Embryonic facial prominence (tissue), 1 donor: Measurements from ENCODE around the gene YBEY.

Experiments used
- DNase-seq: peaks from one replicate; pipeline ENCODE4 v3.0.0-alpha.2; 2016; ENCODE audit errors: extremely low spot score

The YBEY gene

GRCh38 chr21:46264690-46265144 is 21.4 kb upstream of the YBEY start:
- no peak for DNase-seq

GRCh38 chr21:46265736-46266525 is 20.2 kb upstream of the YBEY start:
- no peak for DNase-seq

GRCh38 chr21:46266946-46267345 is 19.2 kb upstream of the YBEY start:
- DNase-seq, result no peak

GRCh38 chr21:46268371-46268770 is 17.8 kb upstream of the YBEY start:
- DNase-seq, result no peak

GRCh38 chr21:46269466-46269865 is 16.7 kb upstream of the YBEY start:
- DNase-seq, result no peak

GRCh38 chr21:46273341-46273740 is 12.8 kb upstream of the YBEY start:
- DNase-seq, result no peak

- no peak for DNase-seq
These were observed 11.2 kb upstream of the YBEY start for GRCh38 chr21:46274797-46275390.

GRCh38 chr21:46284077-46284644 is 2.0 kb upstream of the YBEY start:
- DNase-seq, result no peak

GRCh38 chr21:46284733-46285132 is 1.4 kb upstream of the YBEY start:
- no peak for DNase-seq

GRCh38 chr21:46285206-46285661 is 908 bp upstream of the YBEY start, which contains the start of gene MCM3AP:
Gene MCM3AP, minus strand, starts transcription at chr21:46285611. Its CDS starts 325 bp downstream, at chr21:46285286.
- DNase-seq, result no peak

GRCh38 chr21:46286648-46287002 is 483 bp downstream of the YBEY start:
- no peak for DNase-seq

GRCh38 chr21:46287541-46287940 is 1.4 kb downstream of the YBEY start:
- DNase-seq, result no peak

GRCh38 chr21:46289655-46290179 is 3.6 kb downstream of the YBEY start:
- DNase-seq, result no peak

- no peak for DNase-seq
These were observed 5.4 kb downstream of the YBEY start for GRCh38 chr21:46291561-46291960.

GRCh38 chr21:46294647-46295176 is 8.6 kb downstream of the YBEY start:
- no peak for DNase-seq

- DNase-seq, result no peak
These were observed 9.1 kb downstream of the YBEY start for GRCh38 chr21:46295177-46295770.

GRCh38 chr21:46295996-46296752 is 10.0 kb downstream of the YBEY start:
- DNase-seq, result no peak

GRCh38 chr21:46297338-46298271 is 11.5 kb downstream of the YBEY start:
- DNase-seq, result no peak

GRCh38 chr21:46299167-46299566 is 13.0 kb downstream of the YBEY start:
- DNase-seq, result no peak

GRCh38 chr21:46301759-46302158 is 15.6 kb downstream of the YBEY start:
- DNase-seq, result no peak
